Heart left ventricle (tissue), 13 donors: Measurements from ENCODE around the gene PRPF6.

ENCODE experiments used
- CTCF ChIP-seq, 12 donors: fragments of 200-600 bp; sonication (generic) in 4 of 12; IDR thresholded peaks; one replicate each; pipeline versions ENCODE4 v1.5.0 to v1.8.0; 2018 to 2022; ENCODE audit warnings: antibody characterized with exemption in 12 of 12, mild to moderate bottlenecking in 5 of 12
- POLR2A ChIP-seq, 2 donors: fragments of 450-650 bp; IDR thresholded peaks; one replicate each; pipeline ENCODE4 v1.6.1; 2017; ENCODE audit warnings: antibody characterized with exemption in 2 of 2, mild to moderate bottlenecking in 2 of 2, moderate library complexity in 2 of 2
- donor health status: ischemic (EF 13 %, LVEDD 7.1; RV severe dilation, severe dysfunction).
- donor health status: DM: no; HTN: yes; CAD: no.
- donor health status: DM: no; HTN: no; CAD: no.
- donor health status: ischemic (EF 25% LVEDD 6.9; RV normal size, moderate dysfunction).
- donor health status: ischemic (EF 25% LVEDD 5.7; RV mildly dilated, moderate dysfunction).
- donor health status: ischemic (EF 35%, LVEDD 5.7; RV mildly dilated, moderate dysfunction).
- donor health status: nonischemic (EF 11% LVEDD 7.7; RV severe dilation, severe dysfunction).
- donor health status: DM: yes; HTN: yes; CAD: no.
- donor health status: PGD.
- donor health status: ischemic (EF 29% LVEDD 5.4; RV normal size, mild dysfunction).
- donor health status: nonischemic (EF 23%, LVEDD 6.1; RV moderate dilation, normal function).

- no peak for TF ChIP-seq POLR2A (IDR thresholded peaks at IDR 0.05)
- TF ChIP-seq CTCF (IDR thresholded peaks at IDR 0.05): no peak
Observed at GRCh38 chr20:63940472-63941266, 40.3 kb upstream of the PRPF6 start.
